ENCODE data around the gene NEK10. TPM values are rescaled to one million over a fixed set of nuclear protein-coding genes. Genes with fewer than 3 reads are reported as not detected.

NEK10 gene
- total RNA-seq, 1 donor from 2014 or later = 2.4 TPM

GRCh38 chr3:27125821-27126501 lies 243.2 kb downstream of the NEK10 start:
- DNase-seq (ENCODE audit: low spot score) (no peak), ATAC-seq (no peak)

GRCh38 chr3:27119639-27120038 lies 249.5 kb downstream of the NEK10 start:
- ATAC-seq = no peak

GRCh38 chr3:27115352-27115751 lies 253.8 kb downstream of the NEK10 start:
- ATAC-seq (no peak), DNase-seq (ENCODE audit: low spot score) (no peak)

More at GRCh38 chr3:27119639-27120038, 249.5 kb downstream of the NEK10 start:
- DNase-seq (ENCODE audit: low spot score) = no peak

- ATAC-seq = no peak
- DNase-seq (ENCODE audit: low spot score) = no peak
Observed at GRCh38 chr3:27114684-27115083, 254.5 kb downstream of the NEK10 start.

GRCh38 chr3:27114129-27114528 lies 255.1 kb downstream of the NEK10 start:
- ATAC-seq = no peak

GRCh38 chr3:27110020-27110419 lies 259.2 kb downstream of the NEK10 start:
- DNase-seq (ENCODE audit: low spot score) (no peak), ATAC-seq (no peak)

More at GRCh38 chr3:27114129-27114528, 255.1 kb downstream of the NEK10 start:
- no peak for DNase-seq (ENCODE audit: low spot score)

GRCh38 chr3:27108322-27108721 lies 260.9 kb downstream of the NEK10 start:
- DNase-seq (ENCODE audit: low spot score) (no peak), ATAC-seq (no peak)

GRCh38 chr3:27105904-27106303 lies 263.3 kb downstream of the NEK10 start:
- DNase-seq (ENCODE audit: low spot score) = no peak
- ATAC-seq = no peak

GRCh38 chr3:27097182-27097581 lies 272.0 kb downstream of the NEK10 start:
- DNase-seq (ENCODE audit: low spot score) (no peak), ATAC-seq (no peak)

GRCh38 chr3:27095553-27096222 lies 273.5 kb downstream of the NEK10 start:
- DNase-seq (ENCODE audit: low spot score) (no peak), ATAC-seq (no peak)

- ATAC-seq (no peak), DNase-seq (ENCODE audit: low spot score) (no peak)
Observed at GRCh38 chr3:27094721-27095120, 274.5 kb downstream of the NEK10 start.

- no peak for DNase-seq (ENCODE audit: low spot score)
- no peak for ATAC-seq
Observed at GRCh38 chr3:27093771-27094170, 275.4 kb downstream of the NEK10 start.

- DNase-seq (ENCODE audit: low spot score) = no peak
- no peak for ATAC-seq
Observed at GRCh38 chr3:27090275-27091041, 278.7 kb downstream of the NEK10 start.

- DNase-seq (ENCODE audit: low spot score) (no peak), ATAC-seq (no peak)
Observed at GRCh38 chr3:27089645-27090044, 279.5 kb downstream of the NEK10 start.

- no peak for ATAC-seq
Observed at GRCh38 chr3:27089068-27089467, 280.1 kb downstream of the NEK10 start.

GRCh38 chr3:27085829-27086730 lies 283.1 kb downstream of the NEK10 start:
- ATAC-seq (no peak), DNase-seq (ENCODE audit: low spot score) (no peak)

More at GRCh38 chr3:27089068-27089467, 280.1 kb downstream of the NEK10 start:
- no peak for DNase-seq (ENCODE audit: low spot score)

- DNase-seq (ENCODE audit: low spot score) = no peak
- ATAC-seq = no peak
Observed at GRCh38 chr3:27081992-27082607, 287.1 kb downstream of the NEK10 start.

- ATAC-seq (no peak), DNase-seq (ENCODE audit: low spot score) (no peak)
Observed at GRCh38 chr3:27081566-27081965, 287.6 kb downstream of the NEK10 start.

- ATAC-seq = no peak
- no peak for DNase-seq (ENCODE audit: low spot score)
Observed at GRCh38 chr3:27080258-27080525, 289.0 kb downstream of the NEK10 start.

- ATAC-seq (no peak), DNase-seq (ENCODE audit: low spot score) (no peak)
Observed at GRCh38 chr3:27079427-27080257, 289.5 kb downstream of the NEK10 start.

Data from left lobe of liver (tissue), 2 donors.